Gastroesophageal sphincter (tissue), 3 donors: ENCODE measurements around the gene IGSF23.

Experiments used
- CTCF ChIP-seq, 4 experiments: fragments of 200-600 bp in 2 of 4; fragments of 450-650 bp in 2 of 4; sonication (generic) in 1 of 4; IDR thresholded peaks; one replicate each; pipeline ENCODE4 v1.5.1; 2017 to 2019; ENCODE audit warnings: antibody characterized with exemption in 4 of 4, mild to moderate bottlenecking in 2 of 4, moderate library complexity in 2 of 4
- EP300 ChIP-seq: sonication (generic); formaldehyde crosslinking; IDR thresholded peaks from one replicate; pipeline ENCODE4 v1.6.1; 2017; ENCODE audit warnings: antibody characterized with exemption, mild to moderate bottlenecking
- POLR2AphosphoS5 ChIP-seq: sonication (generic); formaldehyde crosslinking; IDR thresholded peaks from one replicate; pipeline ENCODE4 v1.6.1; 2017; ENCODE audit warnings: antibody characterized with exemption

GRCh38 chr19:44566984-44567383, 46.4 kb upstream of the IGSF23 start:
- TF ChIP-seq CTCF (IDR thresholded peaks at IDR 0.05): no peak
- no peak for TF ChIP-seq POLR2AphosphoS5
- TF ChIP-seq EP300: no peak
